GM18498 (cell line): Measurements from ENCODE around the gene COG7.
"Not testable (repeated sequence)": the region's sequence is repeated elsewhere in the genome, so short reads cannot be mapped to it uniquely, and the experiment has no call there.

Source experiments
- ATAC-seq: cut with Tn5 transposase; IDR thresholded peaks from one replicate; pipeline ENCODE4 v1.9.1; 2021; ENCODE audit warnings: mild to moderate bottlenecking, moderate library complexity; ENCODE audit not compliant: unreplicated experiment

The COG7 gene

GRCh38 chr16:23388786-23389185 lies 64.2 kb downstream of the COG7 start:
- no peak for ATAC-seq

GRCh38 chr16:23387666-23388065 lies 65.3 kb downstream of the COG7 start:
- ATAC-seq, result no peak

GRCh38 chr16:23385441-23385840 lies 67.5 kb downstream of the COG7 start:
- ATAC-seq, result no peak

GRCh38 chr16:23384878-23385277 lies 68.1 kb downstream of the COG7 start:
- no peak for ATAC-seq

- ATAC-seq, result no peak
Observed at GRCh38 chr16:23383881-23384280, 69.1 kb downstream of the COG7 start.

- no peak for ATAC-seq
Observed at GRCh38 chr16:23382279-23382678, 70.7 kb downstream of the COG7 start.

- ATAC-seq, result not testable (repeated sequence)
Observed at GRCh38 chr16:23381702-23382101, 71.3 kb downstream of the COG7 start.

- no peak for ATAC-seq
Observed at GRCh38 chr16:23380501-23380951, 72.5 kb downstream of the COG7 start.

- no peak for ATAC-seq
Observed at GRCh38 chr16:23379707-23380106, 73.3 kb downstream of the COG7 start.

GRCh38 chr16:23378921-23379320 lies 74.1 kb downstream of the COG7 start:
- ATAC-seq, result no peak

GRCh38 chr16:23378256-23378655 lies 74.7 kb downstream of the COG7 start:
- ATAC-seq, result no peak

GRCh38 chr16:23377071-23377931 lies 75.7 kb downstream of the COG7 start:
- no peak for ATAC-seq

GRCh38 chr16:23375643-23376042 lies 77.3 kb downstream of the COG7 start:
- no peak for ATAC-seq

- no peak for ATAC-seq
Observed at GRCh38 chr16:23374721-23375510, 78.1 kb downstream of the COG7 start.

GRCh38 chr16:23373436-23374219 lies 79.4 kb downstream of the COG7 start:
- no peak for ATAC-seq

- ATAC-seq, result no peak
Observed at GRCh38 chr16:23371368-23371767, 81.6 kb downstream of the COG7 start.

GRCh38 chr16:23369416-23369815 lies 83.6 kb downstream of the COG7 start:
- no peak for ATAC-seq

- no peak for ATAC-seq
Observed at GRCh38 chr16:23368469-23368868, 84.5 kb downstream of the COG7 start.

- no peak for ATAC-seq
Observed at GRCh38 chr16:23367988-23368387, 85.0 kb downstream of the COG7 start.

GRCh38 chr16:23367564-23367963 lies 85.4 kb downstream of the COG7 start:
- no peak for ATAC-seq

GRCh38 chr16:23366341-23366740 lies 86.6 kb downstream of the COG7 start:
- not testable (repeated sequence) for ATAC-seq
